Mammary epithelial cell (primary cell): ENCODE results near the gene MPHOSPH9.

Source experiments
- EZH2 ChIP-seq: IDR thresholded peaks from 2 replicates; pipeline ENCODE4 v1.6.1; 2012; ENCODE audit warnings: low read length, inconsistent platforms, borderline replicate concordance
- TF ChIP-seq, protein P1 (sequence below), 2 donors: IDR thresholded peaks in 1 of 2; conservative IDR thresholded peaks in 1 of 2; 2 replicates each; pipeline ENCODE4 v1.5.1; 2011 to 2012; ENCODE audit warnings: inconsistent platforms in 2 of 2, low read length in 2 of 2, mild to moderate bottlenecking in 2 of 2, control low read depth in 1 of 2, low read depth in 1 of 2; ENCODE audit not compliant: insufficient read depth in 1 of 2; ENCODE audit errors: extremely low read depth in 1 of 2

DNA sequence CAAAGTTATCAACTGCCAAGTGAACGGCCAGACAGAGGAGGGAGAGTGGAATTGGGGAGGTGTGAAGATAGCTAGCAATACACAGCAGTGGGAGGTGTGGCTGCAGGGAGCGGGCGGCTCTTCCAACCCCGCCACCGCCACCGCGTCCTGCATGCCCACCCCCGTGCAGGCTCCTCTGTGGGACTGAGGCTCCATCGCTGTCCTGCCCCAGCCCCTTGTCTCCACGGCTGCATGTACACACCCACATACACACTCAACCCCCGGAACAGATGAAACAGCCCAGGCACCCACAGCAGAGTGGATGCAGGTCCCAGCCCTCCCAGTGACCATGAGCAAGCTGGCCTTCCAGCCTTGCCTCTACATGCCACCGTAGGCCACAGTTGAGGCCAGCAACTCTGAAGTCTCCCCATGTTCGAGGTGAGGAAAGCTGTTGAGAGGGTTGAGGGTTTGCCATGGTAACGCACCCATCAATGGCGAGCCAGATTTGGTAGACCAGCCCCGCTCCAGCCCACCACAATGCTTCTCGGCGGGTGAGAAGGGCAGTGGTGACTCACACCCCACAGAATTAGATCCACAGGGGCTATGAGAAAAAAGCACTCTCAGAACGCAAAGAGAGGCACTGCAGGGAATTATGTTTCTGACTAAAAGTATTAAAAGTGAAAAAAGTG, 121.3 kb downstream of the MPHOSPH9 start:
- TF ChIP-seq, protein P1, sequence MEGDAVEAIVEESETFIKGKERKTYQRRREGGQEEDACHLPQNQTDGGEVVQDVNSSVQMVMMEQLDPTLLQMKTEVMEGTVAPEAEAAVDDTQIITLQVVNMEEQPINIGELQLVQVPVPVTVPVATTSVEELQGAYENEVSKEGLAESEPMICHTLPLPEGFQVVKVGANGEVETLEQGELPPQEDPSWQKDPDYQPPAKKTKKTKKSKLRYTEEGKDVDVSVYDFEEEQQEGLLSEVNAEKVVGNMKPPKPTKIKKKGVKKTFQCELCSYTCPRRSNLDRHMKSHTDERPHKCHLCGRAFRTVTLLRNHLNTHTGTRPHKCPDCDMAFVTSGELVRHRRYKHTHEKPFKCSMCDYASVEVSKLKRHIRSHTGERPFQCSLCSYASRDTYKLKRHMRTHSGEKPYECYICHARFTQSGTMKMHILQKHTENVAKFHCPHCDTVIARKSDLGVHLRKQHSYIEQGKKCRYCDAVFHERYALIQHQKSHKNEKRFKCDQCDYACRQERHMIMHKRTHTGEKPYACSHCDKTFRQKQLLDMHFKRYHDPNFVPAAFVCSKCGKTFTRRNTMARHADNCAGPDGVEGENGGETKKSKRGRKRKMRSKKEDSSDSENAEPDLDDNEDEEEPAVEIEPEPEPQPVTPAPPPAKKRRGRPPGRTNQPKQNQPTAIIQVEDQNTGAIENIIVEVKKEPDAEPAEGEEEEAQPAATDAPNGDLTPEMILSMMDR (conservative IDR thresholded peaks at IDR 0.05 in 1 of 2, IDR thresholded peaks at IDR 0.05 in 1 of 2; ENCODE audit: extremely low read depth in 1 of 2, insufficient read depth in 1 of 2, low read depth in 1 of 2, low read length in 2 of 2) = no peak
- no peak for TF ChIP-seq EZH2
